GM13976 (cell line): ENCODE measurements around the gene RDH8.
"Not testable (repeated sequence)": the region's sequence is repeated elsewhere in the genome, so short reads cannot be mapped to it uniquely, and the experiment has no call there.

Experiments
- DNase-seq: peaks from one replicate; pipeline ENCODE4 v3.0.0; 2012; ENCODE audit warnings: low spot score
- in situ Hi-C: fragments of 300-500 bp; cut with MboI; formaldehyde crosslinking; loops from one replicate; pipeline ENCODE4 v1.12.0; 2022; ENCODE audit warnings: low sequenced_read_pairs, mixed read lengths, inconsistent platforms; ENCODE audit not compliant: unreplicated experiment
- TF ChIP-seq, protein P1 (sequence below): IDR thresholded peaks from 2 replicates; pipeline ENCODE4 v1.5.1; 2012; ENCODE audit warnings: borderline replicate concordance, mild to moderate bottlenecking; ENCODE audit not compliant: insufficient read depth; ENCODE audit errors: extremely low read depth, missing control alignments, control extremely low read depth

The RDH8 gene

DNA sequence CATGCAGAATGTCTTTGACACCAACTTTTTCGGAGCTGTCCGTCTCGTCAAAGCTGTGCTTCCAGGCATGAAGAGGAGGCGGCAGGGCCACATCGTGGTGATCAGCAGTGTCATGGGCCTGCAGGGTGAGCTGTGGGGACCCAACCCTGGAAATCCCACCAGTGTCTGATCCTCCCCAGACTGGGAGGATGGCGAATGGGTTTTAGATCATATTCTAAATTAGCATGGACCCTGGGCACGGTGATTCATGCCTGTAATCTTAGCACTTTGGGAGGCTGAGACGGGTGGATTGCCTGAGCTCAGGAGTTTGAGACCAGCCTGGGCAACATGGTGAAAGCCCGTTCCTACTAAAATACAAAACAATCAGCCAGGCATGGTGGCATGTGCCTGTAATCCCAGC, 5.5 kb downstream of the RDH8 start:
- TF ChIP-seq, protein P1, sequence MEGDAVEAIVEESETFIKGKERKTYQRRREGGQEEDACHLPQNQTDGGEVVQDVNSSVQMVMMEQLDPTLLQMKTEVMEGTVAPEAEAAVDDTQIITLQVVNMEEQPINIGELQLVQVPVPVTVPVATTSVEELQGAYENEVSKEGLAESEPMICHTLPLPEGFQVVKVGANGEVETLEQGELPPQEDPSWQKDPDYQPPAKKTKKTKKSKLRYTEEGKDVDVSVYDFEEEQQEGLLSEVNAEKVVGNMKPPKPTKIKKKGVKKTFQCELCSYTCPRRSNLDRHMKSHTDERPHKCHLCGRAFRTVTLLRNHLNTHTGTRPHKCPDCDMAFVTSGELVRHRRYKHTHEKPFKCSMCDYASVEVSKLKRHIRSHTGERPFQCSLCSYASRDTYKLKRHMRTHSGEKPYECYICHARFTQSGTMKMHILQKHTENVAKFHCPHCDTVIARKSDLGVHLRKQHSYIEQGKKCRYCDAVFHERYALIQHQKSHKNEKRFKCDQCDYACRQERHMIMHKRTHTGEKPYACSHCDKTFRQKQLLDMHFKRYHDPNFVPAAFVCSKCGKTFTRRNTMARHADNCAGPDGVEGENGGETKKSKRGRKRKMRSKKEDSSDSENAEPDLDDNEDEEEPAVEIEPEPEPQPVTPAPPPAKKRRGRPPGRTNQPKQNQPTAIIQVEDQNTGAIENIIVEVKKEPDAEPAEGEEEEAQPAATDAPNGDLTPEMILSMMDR, result no peak
- in situ Hi-C loops, result no loop called here
- DNase-seq, result no peak

DNA sequence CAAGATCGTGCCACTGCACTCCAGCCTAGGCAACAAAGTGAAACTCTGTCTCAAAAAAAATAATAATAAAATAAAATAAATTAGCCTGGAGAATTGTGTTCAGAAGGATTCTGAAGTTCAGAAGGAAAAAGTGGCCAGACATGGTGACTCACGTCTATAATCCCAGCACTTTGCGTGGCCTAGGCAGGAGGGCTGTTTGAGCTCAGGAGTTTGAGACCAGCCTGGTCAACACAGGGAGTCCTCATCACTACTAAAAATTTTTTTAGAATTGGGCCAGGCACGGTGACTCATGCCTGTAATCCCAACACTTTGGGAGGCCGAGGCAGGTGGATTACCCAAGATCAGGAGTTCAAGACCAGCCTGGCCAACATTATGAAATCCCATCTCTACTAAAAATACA, 6.0 kb downstream of the RDH8 start:
- in situ Hi-C loops, result no loop called here
- TF ChIP-seq, protein P1, result no peak
- no peak for DNase-seq

DNA sequence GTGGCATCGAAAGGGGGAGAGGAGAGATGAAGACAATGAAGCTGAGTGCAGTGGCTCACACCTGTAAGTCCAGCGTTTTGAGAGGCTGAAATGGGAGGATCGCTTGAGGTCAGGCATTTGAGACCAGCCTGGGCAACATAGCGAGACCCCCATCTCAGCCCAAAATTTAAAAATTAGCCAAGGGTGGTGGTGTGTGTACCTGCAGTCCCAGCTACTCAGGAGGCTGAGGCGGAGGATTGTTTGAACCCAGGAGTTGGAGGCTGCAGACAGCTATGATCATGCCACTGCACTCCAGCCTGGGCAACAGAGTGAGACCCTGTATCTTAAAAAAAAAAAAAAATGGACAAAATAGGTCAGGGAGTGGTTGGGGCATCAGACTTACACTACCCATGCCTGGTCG, 7.6 kb downstream of the RDH8 start:
- TF ChIP-seq, protein P1, result no peak
- DNase-seq, result no peak
- in situ Hi-C loops, result loop anchor here (10.0 kb wide), 1 partner anchor 86 kb away; the partner anchor contains the start of gene OLFM2

DNA sequence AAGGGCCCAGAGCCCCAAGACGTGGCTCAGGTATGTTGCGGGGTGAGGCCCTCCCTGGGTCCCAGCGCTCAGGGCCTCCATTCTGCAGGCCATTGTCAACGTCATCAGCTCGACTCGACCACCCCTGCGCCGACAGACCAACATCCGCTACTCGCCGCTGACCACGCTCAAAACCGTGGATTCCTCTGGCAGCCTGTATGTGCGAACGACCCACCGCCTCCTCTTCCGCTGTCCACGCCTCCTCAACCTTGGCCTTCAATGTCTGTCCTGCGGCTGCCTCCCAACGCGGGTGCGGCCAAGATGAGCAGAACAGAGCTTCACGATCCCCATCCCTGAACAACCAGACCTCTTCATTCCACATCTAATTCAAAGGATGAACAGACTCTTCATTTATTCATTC, 8.2 kb downstream of the RDH8 start:
- TF ChIP-seq, protein P1, result no peak
- no peak for DNase-seq
- in situ Hi-C loops, result loop anchor here (10.0 kb wide), 1 partner anchor 87 kb away; the partner anchor contains the start of gene OLFM2

DNA sequence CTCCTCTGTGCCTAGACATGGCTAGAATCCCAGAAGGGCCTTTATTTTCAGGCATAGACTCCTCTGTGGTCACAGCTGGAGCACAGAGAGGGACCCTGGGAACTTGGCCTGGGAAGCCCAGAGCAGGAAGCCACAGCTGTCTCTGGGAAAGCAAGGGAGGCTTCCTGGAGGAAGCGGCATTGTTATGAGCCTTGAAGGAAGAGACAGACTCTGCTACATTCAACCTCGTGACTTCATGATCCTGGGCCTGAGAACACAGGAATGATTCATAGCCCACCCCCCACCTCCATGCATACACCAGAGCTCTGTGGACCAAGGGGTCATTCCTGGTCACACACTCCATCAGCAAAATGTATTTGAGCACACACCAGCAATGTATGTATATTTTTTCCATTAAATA, 8.6 kb downstream of the RDH8 start:
- no peak for DNase-seq
- TF ChIP-seq, protein P1, result no peak
- in situ Hi-C loops, result loop anchor here (10.0 kb wide), 1 partner anchor 87 kb away; the partner anchor contains the start of gene OLFM2

DNA sequence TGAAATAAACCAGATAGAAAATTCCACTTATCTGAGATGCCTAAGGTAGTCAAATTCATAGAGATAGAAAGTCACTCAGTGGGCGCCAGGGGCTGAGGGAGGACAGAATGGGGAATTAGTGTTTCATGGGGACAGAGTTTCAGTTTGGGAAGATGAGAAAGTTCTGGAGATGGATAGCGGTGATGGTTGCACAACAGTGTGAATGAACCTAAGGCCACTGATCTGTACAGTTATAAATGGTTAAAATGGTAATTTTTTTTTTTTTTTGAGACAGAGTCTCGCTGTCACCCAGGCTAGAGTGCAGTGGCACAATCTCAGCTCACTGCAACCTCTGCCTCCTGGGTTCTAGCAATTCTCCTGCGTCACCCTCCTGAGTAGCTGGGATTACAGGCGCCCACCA, 9.8 kb downstream of the RDH8 start:
- in situ Hi-C loops, result loop anchor here (10.0 kb wide), 1 partner anchor 88 kb away; the partner anchor contains the start of gene OLFM2
- not testable (repeated sequence) for DNase-seq

DNA sequence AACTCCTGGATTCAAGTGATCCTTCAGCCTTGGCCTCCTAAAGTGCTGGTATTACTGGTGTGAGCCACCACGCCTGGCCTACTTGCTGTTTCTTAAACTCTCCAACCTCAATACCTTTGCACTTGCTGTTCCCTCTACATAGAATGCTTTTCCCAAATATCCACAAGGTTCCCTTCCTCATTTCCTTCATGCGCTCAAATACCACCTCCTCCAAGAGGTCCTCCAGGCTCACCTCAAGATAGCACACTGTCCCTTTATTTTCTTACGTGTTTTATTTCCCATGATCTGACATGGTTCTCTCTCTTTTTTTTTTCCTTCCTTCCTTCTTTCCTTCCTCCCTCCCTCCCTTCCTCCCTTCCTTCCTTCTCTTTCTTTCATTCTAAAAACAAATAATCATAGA, 13.5 kb downstream of the RDH8 start:
- in situ Hi-C loops, result loop anchor here (10.0 kb wide), 1 partner anchor 92 kb away; the partner anchor contains the start of gene OLFM2
- TF ChIP-seq, protein P1, result no peak
- DNase-seq, result no peak
